ENCODE measurements around the gene HEXD. TPM values are rescaled to one million over a fixed set of nuclear protein-coding genes. Genes with fewer than 3 reads are reported as not detected.

The HEXD gene
- total and polyA plus RNA-seq, 11 donors, result 9.9 to 24.1 (median 15.1) TPM

DNA sequence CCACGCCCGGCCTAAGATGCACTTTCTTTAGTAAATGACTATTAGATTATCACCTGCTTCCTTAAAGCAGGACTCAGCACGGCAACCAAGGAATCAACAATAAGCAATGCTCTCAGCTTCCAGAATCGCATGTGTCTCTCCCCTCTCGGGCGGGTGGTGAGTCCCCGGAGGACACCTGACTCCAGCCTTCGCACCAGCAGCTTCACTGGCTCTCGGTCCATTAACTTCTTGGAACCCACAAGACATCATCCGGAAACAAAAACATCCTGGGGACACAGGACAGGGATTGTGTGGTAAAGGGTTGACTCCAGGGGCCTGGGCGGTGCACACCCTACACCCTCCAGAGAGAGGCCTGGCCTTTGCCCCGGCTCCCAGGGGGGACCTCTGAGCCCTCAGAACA is 23.9 kb upstream of the HEXD start:
- Histone ChIP-seq H3K27ac (no peak overlapping the region), H3K4me1 (peaks cover 0 to 13% (median 1%) of the 10 kb centered on the region in 12 donors), H3K9me3 (no peaks in the 10 kb centered on the region), H3K27me3 (no peaks in the 10 kb centered on the region), H3K36me3 (peaks cover 0 to 25% (median 8%) of the 10 kb centered on the region in 9 donors), H3K4me3 (no peak overlapping the region)
- ATAC-seq (no peak), DNase-seq (peak in 1 of 5 donors; percentile 1)
- no peak for TF ChIP-seq POLR2A (IDR thresholded peaks at IDR 0.05)
- TF ChIP-seq, protein P1, sequence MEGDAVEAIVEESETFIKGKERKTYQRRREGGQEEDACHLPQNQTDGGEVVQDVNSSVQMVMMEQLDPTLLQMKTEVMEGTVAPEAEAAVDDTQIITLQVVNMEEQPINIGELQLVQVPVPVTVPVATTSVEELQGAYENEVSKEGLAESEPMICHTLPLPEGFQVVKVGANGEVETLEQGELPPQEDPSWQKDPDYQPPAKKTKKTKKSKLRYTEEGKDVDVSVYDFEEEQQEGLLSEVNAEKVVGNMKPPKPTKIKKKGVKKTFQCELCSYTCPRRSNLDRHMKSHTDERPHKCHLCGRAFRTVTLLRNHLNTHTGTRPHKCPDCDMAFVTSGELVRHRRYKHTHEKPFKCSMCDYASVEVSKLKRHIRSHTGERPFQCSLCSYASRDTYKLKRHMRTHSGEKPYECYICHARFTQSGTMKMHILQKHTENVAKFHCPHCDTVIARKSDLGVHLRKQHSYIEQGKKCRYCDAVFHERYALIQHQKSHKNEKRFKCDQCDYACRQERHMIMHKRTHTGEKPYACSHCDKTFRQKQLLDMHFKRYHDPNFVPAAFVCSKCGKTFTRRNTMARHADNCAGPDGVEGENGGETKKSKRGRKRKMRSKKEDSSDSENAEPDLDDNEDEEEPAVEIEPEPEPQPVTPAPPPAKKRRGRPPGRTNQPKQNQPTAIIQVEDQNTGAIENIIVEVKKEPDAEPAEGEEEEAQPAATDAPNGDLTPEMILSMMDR (IDR thresholded peaks at IDR 0.05), result no peak
- intact Hi-C loops (cut with DNase I), result no loop called here
- whole genome bisulfite sequencing, 4 donors, result 81 to 97% (median 92%) methylated on average over 12 of the region's 12 CpGs

DNA sequence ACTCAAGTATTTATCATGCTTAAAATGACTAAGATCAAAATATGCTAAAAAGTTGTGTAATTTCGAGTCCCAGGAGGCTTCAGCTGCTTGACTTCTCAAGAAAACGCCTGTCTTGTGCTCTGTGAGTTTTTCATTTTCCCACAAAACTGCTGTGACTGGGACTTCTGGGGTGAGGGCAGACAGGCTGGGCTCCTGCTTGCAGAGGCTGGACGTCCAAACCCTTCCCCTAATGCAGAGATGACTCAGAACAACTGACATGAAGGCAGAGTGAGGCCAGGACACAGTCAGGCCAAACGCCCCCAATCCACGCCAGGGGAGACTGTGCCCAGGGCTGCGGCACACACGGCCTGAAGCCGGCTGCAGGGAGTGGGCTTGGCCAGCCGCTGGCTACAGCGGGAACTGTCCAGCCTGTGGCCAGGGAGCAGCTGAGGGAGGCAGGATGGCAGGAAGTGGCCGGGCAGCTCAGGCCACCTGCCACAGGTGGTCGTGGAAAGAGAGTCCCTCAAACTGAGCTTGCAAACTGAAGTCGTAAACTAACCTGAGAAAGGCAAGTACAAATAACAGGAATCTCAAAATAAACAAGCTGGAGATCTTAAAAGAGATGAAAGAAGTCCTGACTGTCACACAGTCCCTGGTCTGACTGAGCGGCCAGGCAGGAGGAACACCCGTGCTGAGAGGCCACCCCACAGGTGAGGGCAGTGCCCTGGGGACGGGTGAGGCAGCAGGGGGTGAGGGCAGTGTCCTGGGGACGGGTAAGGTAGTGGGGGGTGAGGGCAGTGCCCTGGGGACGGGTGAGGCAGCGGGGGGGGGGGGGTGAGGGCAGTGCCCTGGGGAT is 21.3 kb upstream of the HEXD start:
- Histone ChIP-seq H3K27ac (peak overlapping the region in 1 of 12 donors; percentile 3), H3K27me3 (no peaks in the 10 kb centered on the region), H3K36me3 (peaks cover 0 to 37% (median 14%) of the 10 kb centered on the region in 9 donors), H3K9me3 (no peaks in the 10 kb centered on the region), H3K4me3 (no peak overlapping the region), H3K4me1 (peaks cover 0 to 27% (median 1%) of the 10 kb centered on the region in 12 donors)
- intact Hi-C loops (cut with DNase I), result no loop called here
- TF ChIP-seq POLR2A (IDR thresholded peaks at IDR 0.05), result no peak
- TF ChIP-seq, protein P1 (IDR thresholded peaks at IDR 0.05), result no peak
- ATAC-seq (peak in 3 of 4 donors; percentile 33 to 79 (median 56)), DNase-seq (peak in 3 of 5 donors; percentile 53 to 62 (median 56))
- 80 to 86% (median 84%) methylated on average over 18 to 19 of the region's 19 CpGs for WGBS, 4 donors

DNA sequence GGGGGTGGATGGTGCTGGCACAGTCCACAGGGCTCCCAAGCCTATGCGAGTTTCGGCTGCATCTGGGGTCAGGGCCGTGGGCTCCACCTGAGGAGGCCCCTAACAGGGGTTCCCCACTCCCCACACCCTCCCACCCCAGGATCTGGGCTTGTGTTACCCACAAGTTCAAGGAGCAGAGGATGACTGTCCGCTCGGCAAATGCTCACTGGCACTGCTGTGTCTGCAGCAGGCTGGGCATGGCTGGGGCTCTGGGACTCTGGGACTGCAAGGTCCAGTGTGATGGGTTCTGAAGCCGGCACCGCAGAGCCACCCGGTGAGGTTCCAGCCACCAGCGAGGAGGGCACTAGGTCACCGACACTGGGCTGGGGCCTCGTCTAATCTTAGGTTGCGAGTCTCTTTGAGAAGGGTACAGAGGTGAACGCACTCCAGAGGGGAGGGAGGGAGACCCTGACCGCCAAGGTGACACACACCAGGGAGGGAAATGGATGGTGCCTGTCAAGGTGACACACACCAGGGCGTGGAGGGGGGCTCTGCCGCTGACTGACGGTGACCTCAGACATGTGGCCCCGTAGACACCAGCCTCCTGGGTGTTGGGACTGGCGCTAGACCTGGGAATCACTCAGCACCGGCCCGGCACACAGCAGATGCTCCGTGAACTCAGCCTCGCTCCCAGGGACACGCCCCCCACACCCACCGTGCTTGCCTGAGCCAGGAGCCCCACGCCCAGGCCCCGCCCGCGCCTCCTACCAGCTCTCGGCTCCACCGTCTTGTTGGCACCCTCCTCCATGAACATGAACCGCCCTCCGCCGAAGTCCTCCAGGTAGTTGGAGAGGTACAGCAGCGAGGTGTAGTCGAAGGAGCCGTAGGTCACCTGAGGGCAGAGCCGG is 20.5 kb upstream of the HEXD start:
- H3K4me1 ChIP-seq, result peaks cover 0 to 27% (median 1%) of the 10 kb centered on the region in 12 donors
- H3K9me3 ChIP-seq, result no peaks in the 10 kb centered on the region
- no peak for ATAC-seq
- TF ChIP-seq POLR2A (IDR thresholded peaks at IDR 0.05), result no peak
- TF ChIP-seq, protein P1 (IDR thresholded peaks at IDR 0.05), result no peak
- peak in 2 of 5 donors; percentile 32 to 54 for DNase-seq
- no peak overlapping the region for H3K27ac ChIP-seq
- intact Hi-C loops (cut with DNase I), result no loop called here
- H3K4me3 ChIP-seq, result no peak overlapping the region
- peaks cover 0 to 35% (median 15%) of the 10 kb centered on the region in 9 donors for H3K36me3 ChIP-seq
- H3K27me3 ChIP-seq, result no peaks in the 10 kb centered on the region
- WGBS, 4 donors, result 88 to 91% (median 89%) methylated on average over 21 to 38 of the region's 38 CpGs
